ENCODE results near the gene TMEM120A.

The TMEM120A gene

DNA sequence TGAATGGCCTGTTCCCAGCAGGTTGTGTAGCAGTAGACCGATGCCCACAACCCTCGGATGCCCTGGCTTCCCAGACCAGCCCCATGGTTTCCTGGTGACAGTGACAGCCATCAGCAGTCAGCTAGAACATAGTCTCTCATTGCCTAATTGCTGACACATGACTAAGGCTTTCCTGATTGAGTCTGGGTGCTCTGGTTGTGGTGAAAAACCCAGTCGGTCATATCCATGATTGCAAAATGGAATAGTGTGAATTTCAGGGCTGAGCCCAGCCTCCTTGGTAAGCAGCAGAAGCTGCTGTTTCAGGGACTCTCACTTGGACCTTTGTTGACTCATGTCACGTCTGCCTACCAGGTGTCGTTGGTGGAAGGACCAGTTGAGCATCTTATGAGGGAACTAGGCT is 42.9 kb downstream of the TMEM120A start:
- Histone ChIP-seq H4K20me1 (ENCODE audit: control insufficient read depth, insufficient read depth, low read depth, low read length) (no peaks in the 10 kb centered on the region), H3K4me3 (ENCODE audit: low read length) (no peak overlapping the region)

DNA sequence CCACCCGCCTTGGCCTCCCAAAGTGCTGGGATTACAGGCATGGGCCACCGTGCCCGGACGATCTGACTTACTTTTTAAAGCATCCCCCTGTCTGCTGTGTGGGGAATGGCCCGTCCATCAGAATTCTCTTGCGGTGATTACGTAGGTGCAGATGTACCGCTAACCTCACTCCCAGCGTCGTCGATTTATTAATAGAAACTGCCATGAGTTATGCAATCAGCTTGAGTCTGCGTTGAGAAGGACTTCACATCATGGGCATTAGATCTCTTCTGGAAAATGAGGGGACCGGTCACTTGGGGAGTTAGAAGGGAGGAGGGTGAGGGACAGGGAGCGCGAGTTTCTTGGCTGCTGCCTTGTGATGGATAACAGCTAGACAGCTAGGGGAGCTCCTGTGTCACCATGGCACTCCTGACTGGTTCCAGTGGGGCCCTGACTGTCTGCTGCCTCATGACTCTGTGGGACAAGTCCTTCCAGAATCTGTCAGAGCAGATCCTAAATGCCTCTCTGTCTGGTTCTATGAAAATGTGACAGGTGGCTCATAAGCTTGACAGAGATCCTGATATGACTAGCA is 44.2 kb downstream of the TMEM120A start:
- H3K27ac ChIP-seq (ENCODE audit: low read depth, low read length) = no peak overlapping the region
- H4K20me1 ChIP-seq (ENCODE audit: control insufficient read depth, insufficient read depth, low read depth, low read length) = no peaks in the 10 kb centered on the region
- no peak overlapping the region for H3K4me3 ChIP-seq (ENCODE audit: low read length)

More for the DNA sequence above, 42.9 kb downstream of the TMEM120A start:
- no peak overlapping the region for H3K27ac ChIP-seq (ENCODE audit: low read depth, low read length)
- H3K4me1 ChIP-seq (ENCODE audit: control insufficient read depth, low read length) = no peaks in the 10 kb centered on the region
- no peaks in the 10 kb centered on the region for H3K9me3 ChIP-seq (ENCODE audit: control insufficient read depth, insufficient read depth, low read length)
- no peak for TF ChIP-seq EZH2phosphoT487 (IDR thresholded peaks at IDR 0.05; ENCODE audit: borderline replicate concordance, low read length)
- no peak for TF ChIP-seq CTCF (IDR thresholded peaks at IDR 0.05; ENCODE audit: low read depth, low read length, poor library complexity, severe bottlenecking)
- H3K9me2 ChIP-seq (replicated peaks; ENCODE audit: control insufficient read depth, low read length) = no peaks in the 10 kb centered on the region
- H3K27me3 ChIP-seq (ENCODE audit: control insufficient read depth, low read length) = no peaks in the 10 kb centered on the region
- no peaks in the 10 kb centered on the region for H3F3A ChIP-seq (ENCODE audit: control insufficient read depth, insufficient read depth)
- no peaks in the 10 kb centered on the region for H3K79me2 ChIP-seq (ENCODE audit: control insufficient read depth, low read length)
- H3K36me3 ChIP-seq (ENCODE audit: control insufficient read depth, low read length) = 0 out of 2 replicates have a peak, but pooled peaks cover 4% of the 10 kb centered on the region
- H3K4me2 ChIP-seq (ENCODE audit: low read length) = no peak overlapping the region

DNA sequence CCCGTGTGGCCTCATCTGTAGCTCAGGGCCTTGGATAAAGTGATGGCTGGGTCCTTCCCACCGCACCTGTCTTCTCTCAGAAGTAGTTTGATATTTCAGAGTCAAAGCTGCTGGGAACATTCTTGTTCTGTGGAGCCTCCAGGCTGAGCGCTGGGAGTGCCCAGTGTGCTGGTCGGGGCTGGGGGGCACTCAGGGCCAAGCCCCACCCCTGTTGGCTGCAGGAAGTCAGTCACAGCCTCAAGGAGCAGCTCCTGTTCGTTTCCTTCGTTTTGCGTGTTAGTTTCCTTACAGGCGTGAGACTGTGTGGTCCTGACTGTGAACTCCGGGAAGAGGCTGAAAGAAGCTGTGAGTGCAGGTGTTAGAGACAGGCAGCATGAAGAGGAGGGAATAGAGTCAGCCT is 46.2 kb downstream of the TMEM120A start:
- Histone ChIP-seq H3K79me2 (ENCODE audit: control insufficient read depth, low read length) (no peaks in the 10 kb centered on the region), H3K9me3 (ENCODE audit: control insufficient read depth, insufficient read depth, low read length) (no peaks in the 10 kb centered on the region), H3K4me3 (ENCODE audit: low read length) (no peak overlapping the region), H3K4me2 (ENCODE audit: low read length) (no peak overlapping the region), H4K20me1 (ENCODE audit: control insufficient read depth, insufficient read depth, low read depth, low read length) (0 out of 2 replicates have a peak, but pooled peaks cover 3% of the 10 kb centered on the region), H3K36me3 (ENCODE audit: control insufficient read depth, low read length) (no peaks in the 10 kb centered on the region), H3K4me1 (ENCODE audit: control insufficient read depth, low read length) (no peaks in the 10 kb centered on the region), H3K27ac (ENCODE audit: low read depth, low read length) (no peak overlapping the region), H3K9me2 (replicated peaks; ENCODE audit: control insufficient read depth, low read length) (no peaks in the 10 kb centered on the region), H3K27me3 (ENCODE audit: control insufficient read depth, low read length) (no peaks in the 10 kb centered on the region), H3F3A (ENCODE audit: control insufficient read depth, insufficient read depth) (no peaks in the 10 kb centered on the region)
- TF ChIP-seq CTCF (IDR thresholded peaks at IDR 0.05; ENCODE audit: low read depth, low read length, poor library complexity, severe bottlenecking) (no peak), EZH2phosphoT487 (IDR thresholded peaks at IDR 0.05; ENCODE audit: borderline replicate concordance, low read length) (no peak)

More for the DNA sequence above, 44.2 kb downstream of the TMEM120A start:
- Histone ChIP-seq H3K9me3 (ENCODE audit: control insufficient read depth, insufficient read depth, low read length) (no peaks in the 10 kb centered on the region), H3K4me1 (ENCODE audit: control insufficient read depth, low read length) (no peaks in the 10 kb centered on the region), H3K79me2 (ENCODE audit: control insufficient read depth, low read length) (no peaks in the 10 kb centered on the region), H3K27me3 (ENCODE audit: control insufficient read depth, low read length) (no peaks in the 10 kb centered on the region), H3K9me2 (replicated peaks; ENCODE audit: control insufficient read depth, low read length) (no peaks in the 10 kb centered on the region), H3F3A (ENCODE audit: control insufficient read depth, insufficient read depth) (no peaks in the 10 kb centered on the region), H3K4me2 (ENCODE audit: low read length) (no peak overlapping the region), H3K36me3 (ENCODE audit: control insufficient read depth, low read length) (0 out of 2 replicates have a peak, but pooled peaks cover 4% of the 10 kb centered on the region)
- no peak for TF ChIP-seq EZH2phosphoT487 (IDR thresholded peaks at IDR 0.05; ENCODE audit: borderline replicate concordance, low read length)
- no peak for TF ChIP-seq CTCF (IDR thresholded peaks at IDR 0.05; ENCODE audit: low read depth, low read length, poor library complexity, severe bottlenecking)
